ENCODE measurements around the gene DDX42.
A peak's percentile ranks its signal among the peaks of the same experiment; 100 is the strongest.

The DDX42 gene, protein sequence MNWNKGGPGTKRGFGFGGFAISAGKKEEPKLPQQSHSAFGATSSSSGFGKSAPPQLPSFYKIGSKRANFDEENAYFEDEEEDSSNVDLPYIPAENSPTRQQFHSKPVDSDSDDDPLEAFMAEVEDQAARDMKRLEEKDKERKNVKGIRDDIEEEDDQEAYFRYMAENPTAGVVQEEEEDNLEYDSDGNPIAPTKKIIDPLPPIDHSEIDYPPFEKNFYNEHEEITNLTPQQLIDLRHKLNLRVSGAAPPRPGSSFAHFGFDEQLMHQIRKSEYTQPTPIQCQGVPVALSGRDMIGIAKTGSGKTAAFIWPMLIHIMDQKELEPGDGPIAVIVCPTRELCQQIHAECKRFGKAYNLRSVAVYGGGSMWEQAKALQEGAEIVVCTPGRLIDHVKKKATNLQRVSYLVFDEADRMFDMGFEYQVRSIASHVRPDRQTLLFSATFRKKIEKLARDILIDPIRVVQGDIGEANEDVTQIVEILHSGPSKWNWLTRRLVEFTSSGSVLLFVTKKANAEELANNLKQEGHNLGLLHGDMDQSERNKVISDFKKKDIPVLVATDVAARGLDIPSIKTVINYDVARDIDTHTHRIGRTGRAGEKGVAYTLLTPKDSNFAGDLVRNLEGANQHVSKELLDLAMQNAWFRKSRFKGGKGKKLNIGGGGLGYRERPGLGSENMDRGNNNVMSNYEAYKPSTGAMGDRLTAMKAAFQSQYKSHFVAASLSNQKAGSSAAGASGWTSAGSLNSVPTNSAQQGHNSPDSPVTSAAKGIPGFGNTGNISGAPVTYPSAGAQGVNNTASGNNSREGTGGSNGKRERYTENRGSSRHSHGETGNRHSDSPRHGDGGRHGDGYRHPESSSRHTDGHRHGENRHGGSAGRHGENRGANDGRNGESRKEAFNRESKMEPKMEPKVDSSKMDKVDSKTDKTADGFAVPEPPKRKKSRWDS

DNA sequence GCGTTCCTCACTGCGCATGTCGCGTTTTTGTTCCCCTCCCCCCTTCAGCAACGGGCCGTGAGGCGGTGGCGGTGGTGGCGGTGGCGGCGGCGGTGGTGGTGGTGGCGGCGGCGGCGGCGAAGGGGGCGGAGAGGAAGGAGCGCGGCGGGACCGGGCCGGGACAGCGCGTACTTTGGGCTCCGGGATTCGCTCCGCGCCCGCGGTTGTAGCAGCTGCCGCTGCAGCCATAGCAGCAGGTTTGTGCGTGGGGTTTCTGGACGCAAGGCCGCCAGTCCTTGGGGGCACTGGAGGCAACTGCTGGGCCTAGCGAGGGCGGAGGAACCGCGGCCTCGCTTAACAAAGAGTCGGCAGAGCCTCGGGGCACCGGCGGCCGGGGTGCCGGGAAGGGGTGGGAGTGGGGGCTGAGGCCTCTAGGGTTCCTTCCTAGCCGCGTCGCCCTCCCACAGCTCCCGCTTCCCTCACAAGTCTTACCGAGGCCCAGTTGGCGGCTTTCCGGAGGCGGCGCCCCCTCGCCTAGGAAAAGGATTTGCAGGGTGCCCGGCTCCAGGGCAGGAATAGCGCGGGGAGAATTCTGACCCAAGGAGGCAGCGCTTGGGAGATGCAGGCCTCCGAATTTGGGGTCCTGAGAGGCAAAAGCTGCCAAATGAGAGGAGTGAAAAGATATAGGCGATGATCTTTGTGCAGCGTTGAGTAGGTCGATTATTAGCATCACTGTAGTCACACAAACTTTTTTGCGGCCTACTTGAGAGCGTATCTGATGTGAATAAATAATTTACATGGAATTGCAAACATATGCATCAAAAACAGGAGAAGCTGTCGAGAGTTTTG lies at the start of gene DDX42:
Gene DDX42 (plus strand): TSS at position 30 of the 828 bp plus-strand sequence. CDS start 12,880 bp downstream, outside the sequence.
- DNase-seq (ENCODE audit: low spot score): no peak

DNA sequence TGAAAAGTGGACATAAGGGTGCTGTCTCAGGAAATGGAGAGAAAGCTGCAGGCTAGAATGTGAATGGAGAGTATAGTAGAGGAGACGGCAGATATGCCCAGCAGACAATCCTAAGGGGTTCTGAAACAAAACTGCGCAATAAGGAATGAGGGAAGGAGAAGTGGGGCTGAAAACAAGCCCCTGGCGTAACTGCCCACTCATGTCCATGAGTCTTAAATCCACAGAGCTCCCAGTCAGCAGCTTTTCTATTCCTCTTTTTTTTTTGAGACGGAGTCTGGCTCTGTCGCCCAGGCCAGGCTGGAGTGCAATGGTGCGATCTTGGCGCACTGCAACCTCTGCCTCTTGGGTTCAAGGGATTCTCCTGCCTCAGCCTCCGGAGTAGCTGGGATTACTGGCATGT lies 38.3 kb upstream of the DDX42 start:
- DNase-seq (ENCODE audit: low spot score): no peak

DNA sequence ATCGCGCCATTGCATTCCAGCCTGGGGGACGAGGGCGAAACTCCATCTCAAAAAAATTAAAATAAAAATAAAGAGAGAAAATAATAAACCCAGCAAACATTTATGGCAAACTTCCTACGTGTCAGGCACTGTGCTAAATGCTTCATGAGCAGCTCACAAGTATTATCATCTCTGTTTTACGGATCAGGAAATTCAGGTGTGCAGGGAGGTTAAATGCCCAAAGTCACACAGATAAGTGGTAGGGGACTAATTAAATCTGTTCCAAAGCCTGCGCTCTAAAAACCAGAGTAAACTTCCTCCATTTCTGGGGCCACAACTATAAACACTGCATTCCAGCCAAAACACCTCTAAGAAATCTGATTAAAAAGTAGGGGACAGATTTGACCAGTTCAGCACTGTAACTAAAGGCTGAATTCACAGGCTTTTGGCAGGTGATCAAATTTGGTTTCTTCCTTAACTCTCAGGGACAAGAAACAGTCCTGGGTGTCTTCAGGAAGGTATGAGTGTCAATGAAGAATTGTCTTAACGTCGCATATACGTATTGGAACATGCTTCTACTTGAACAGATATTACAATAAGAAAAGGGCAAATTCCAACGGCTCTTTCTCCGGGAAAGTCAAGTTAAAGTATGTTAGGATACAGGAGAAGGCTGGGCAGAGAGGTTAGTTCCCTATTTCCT lies 33.4 kb upstream of the DDX42 start:
- peak; percentile 46 for DNase-seq (ENCODE audit: low spot score)

- no peak for DNase-seq (ENCODE audit: low spot score)
Measured at GRCh38 chr17:63741143-63741407, 32.9 kb upstream of the DDX42 start.

GRCh38 chr17:63741408-63742173 lies 32.4 kb upstream of the DDX42 start, which contains the start of gene STRADA:
Gene STRADA, minus strand, starts transcription at chr17:63741799. Its CDS starts 13,430 bp downstream, at chr17:63728369.
- DNase-seq (ENCODE audit: low spot score): peak; percentile 99

DNA sequence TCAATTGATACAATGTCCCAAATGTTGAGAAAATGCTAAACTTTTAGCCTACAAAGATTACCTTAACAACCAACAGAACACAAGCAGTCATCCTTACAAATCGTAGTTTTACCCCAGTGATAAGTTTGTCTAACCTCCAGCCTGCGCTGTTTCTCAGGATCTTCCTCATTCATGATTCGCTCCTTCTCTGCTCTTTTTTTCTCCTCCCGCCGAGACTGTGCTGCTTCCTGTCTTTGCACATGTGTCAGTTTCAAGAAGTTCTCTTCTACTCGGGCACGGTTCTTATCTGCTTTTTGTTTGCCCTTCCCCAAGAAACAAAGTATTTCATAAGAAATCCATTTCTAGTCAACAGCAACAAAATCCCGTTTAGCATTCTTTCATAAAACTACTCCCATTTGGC lies 22.2 kb upstream of the DDX42 start:
- DNase-seq (ENCODE audit: low spot score): no peak

- no peak for DNase-seq (ENCODE audit: low spot score)
Measured at GRCh38 chr17:63752707-63753106, 21.3 kb upstream of the DDX42 start.

DNA sequence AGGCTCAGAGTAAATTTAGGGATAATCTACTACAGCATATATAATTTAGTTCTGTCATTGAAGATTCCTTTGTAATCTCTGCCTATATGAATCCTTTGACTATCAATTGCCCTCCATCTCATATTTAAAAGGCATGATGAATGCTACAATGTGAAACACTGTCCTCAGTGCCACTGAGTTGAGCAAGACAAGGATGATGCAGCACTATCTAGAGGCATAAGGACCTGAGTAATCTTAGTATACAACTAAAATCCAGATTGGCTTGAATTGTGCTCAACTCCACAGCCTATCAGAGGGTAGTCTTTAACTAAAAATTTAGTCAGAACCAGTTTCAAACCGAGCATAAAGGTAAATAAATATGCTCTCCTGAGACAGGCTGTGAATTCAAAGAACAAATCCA lies 20.8 kb upstream of the DDX42 start:
- DNase-seq (ENCODE audit: low spot score): no peak

- DNase-seq (ENCODE audit: low spot score): no peak
Measured at GRCh38 chr17:63754046-63754445, 19.9 kb upstream of the DDX42 start.

DNA sequence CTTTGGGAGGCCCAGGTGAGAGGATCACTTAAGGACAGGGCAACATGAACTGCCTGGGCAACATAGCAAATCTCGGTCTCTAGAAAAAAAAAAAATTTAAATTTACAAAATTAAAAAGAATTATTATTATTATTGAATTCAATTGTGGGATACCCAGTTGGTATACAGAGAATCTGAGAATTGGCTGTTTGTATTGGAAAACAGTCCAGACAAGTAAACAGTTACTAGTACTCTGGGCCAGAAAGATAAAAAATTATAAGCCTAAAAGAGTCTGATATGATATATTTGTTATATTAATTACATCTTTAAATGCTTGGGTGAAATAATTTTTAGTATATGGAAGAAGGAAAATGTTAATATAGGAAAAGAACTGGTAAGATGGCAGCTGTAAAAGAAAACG lies 15.5 kb upstream of the DDX42 start:
- DNase-seq (ENCODE audit: low spot score): no peak

- DNase-seq (ENCODE audit: low spot score): no peak
Measured at GRCh38 chr17:63760771-63761539, 13.0 kb upstream of the DDX42 start.

DNA sequence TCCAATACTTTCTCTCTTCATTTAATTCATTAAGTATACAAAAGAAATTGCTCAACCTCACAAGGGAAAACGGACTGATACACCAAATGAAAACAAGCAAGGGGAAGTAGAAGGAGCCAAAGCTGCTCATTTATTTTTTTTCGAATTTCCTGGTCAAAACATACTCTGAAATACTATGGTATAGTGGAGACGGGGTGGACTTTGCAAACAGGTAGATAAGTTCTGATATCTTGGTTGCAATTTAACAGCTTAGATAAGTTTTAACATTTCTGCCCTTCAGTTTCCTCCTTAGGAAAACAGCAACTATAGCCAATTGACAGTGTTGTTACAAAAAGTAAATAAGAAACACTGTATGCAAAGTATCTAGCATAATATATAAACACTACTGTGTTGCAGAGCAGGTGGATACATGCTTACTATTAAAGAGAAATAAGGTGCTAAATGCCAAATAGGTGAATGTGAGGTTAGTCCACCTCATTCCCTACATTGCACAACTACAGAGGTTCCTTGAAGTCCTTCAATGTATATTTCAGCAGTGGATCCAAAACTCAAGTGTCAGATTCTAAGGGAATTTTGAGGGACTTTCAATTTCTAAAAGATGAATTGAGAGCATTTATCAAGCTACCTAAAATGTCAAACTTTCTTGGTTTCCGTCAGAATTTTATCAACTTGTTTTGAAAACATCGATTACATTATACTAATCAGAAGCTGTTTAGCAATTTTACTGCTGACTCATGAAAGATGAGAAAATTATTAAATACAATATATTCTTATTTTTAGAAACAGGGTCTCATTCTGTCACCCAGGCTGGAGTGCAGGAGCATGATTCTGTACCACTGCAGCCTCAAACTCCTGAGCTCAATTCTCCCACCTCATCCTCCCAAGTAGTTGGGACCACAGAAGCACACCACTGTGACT lies 11.6 kb upstream of the DDX42 start:
- no peak for DNase-seq (ENCODE audit: low spot score)

DNA sequence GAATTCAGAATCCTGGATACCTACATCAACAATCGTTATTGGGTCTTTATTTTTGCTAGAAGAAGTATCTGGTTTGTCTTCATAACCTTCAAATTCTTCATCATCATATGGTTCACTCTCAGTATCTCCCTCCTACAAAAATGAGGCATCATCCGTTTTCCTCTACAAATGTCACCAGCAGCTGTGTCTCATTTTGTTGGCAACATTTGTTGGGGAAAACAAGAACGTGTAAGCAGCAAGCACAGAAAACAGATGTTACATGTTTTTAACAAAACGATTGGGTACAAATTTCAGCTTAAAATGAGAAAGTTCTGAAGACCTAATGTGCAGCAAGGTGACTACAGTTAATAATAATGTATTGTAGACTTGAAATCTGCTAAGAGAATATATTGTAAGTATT lies 9.3 kb upstream of the DDX42 start:
- no peak for DNase-seq (ENCODE audit: low spot score)

- no peak for DNase-seq (ENCODE audit: low spot score)
Measured at GRCh38 chr17:63766754-63767153, 7.2 kb upstream of the DDX42 start.

DNA sequence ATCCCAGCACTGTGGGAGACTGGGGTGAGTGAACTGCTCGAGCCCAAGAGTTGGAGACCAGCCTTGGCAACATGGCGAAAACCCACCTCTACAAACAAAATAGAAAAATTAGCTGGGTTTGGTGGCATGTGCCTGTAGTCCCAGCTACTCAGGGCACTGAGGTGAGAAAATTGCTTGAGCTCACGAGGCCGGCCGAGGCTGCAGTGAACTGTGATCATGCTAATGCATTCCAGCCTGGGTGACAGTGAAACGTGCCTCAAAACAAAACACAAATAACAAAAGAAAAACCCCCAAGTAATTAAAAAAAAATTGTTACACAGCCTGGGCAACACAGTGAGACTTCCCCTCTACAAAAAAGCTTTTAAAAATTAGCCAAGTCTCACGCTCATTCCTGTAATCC lies 5.5 kb upstream of the DDX42 start:
- DNase-seq (ENCODE audit: low spot score): no peak

- peak; percentile 74 for DNase-seq (ENCODE audit: low spot score)
Measured at GRCh38 chr17:63772801-63773271, 1.1 kb upstream of the DDX42 start.

DNA sequence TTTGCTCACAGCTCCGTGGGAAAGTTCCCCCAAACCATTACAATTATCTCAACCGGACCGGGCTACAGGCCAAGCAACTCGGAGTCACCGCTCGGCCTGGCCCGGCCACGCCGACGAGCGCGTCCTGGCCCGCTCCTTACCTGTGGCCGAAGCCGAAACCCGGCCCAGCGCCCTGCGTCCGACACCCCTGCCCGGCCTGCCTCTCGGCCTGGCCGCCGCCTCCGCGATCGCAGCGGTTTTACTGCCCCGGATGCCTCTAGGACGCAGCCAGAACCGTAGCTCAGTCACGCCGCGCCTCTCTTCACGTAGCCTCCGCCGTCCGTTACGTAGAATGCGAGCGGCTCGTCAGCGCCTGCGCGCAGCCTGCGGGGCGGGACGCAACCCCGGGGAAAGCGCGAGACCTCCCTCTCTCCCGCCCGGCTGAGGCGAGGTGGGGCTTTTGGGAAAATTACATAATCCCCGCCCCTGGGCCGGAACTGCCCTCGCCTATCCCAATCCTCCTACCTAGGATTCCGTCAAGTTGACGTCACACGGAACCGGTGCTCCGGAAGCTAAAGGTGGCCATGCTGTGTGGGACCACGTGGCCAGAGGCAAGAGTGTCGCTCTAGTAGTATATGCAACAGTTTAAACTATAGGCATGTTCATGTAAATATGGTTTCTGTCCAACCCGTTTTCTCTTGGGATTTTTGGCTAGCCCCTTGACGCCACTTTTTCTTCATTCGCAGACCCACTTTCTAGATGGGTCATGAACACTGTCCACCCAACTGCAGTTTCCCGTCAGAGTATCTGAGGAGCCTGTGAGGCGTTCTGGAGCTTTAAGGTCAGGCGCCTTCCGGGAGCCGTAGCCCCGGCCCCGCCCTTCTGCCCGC lies 464 bp upstream of the DDX42 start, which contains the start of gene CCDC47:
Gene CCDC47 (minus strand): TSS at position 326 of the 869 bp plus-strand sequence. CDS start 7,422 bp downstream, outside the sequence.
- peak; percentile 98 for DNase-seq (ENCODE audit: low spot score)

DNA sequence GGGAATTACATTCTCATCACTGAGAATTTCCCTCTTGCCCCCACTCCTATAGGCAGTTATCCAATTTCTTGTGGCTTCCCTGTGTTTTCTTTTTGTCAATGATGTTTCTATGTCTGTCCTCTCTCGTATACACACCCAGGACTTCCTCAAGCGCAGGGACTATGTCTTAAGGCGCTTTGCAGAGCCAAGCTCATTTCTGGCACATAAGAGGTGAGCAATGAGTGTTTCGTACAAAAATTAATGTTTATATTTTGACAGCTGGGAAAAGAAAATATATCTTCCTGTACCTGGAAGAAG lies 947 bp downstream of the DDX42 start:
- DNase-seq (ENCODE audit: low spot score): no peak

All from hematopoietic multipotent progenitor cell treated with erythropoietin and hydrocortisone succinate and interleukin-3 and kit ligand, for 17 days (in vitro differentiated cells).